ENCODE measurements around the gene RPS6KC1. TPM values are rescaled to one million over a fixed set of nuclear protein-coding genes. Genes with fewer than 3 reads are reported as not detected.
A peak's percentile ranks its signal among the peaks of the same experiment; 100 is the strongest.

RPS6KC1 gene
- total and polyA plus RNA-seq, 2 donors from 2014 or later, result 6.3 to 13.8 TPM

DNA sequence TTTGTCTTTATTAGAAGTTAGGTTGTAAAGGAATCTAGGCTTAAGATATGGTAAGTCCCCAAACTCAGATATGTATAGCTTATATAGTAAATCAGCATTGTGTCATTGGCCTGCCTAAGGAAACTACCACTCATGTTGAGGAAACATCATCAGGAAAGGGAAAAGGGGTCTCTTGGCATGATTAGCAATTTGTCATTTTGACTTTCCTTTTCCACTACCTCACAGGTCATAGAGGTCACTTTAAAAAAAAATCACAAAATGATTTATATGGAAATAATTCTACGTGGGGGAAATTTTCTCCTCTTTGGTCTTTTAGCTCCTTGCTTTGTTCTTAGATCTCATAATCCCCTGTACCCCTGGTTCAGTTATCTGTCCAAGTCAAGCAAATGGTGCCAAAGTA lies 213.5 kb downstream of the RPS6KC1 start:
- H3K4me1 ChIP-seq (ENCODE audit: control insufficient read depth in 2 of 3, insufficient read depth in 2 of 3, low read depth in 1 of 3, low read length in 3 of 3), result no peaks in the 10 kb centered on the region
- intact Hi-C loops (cut with DNase I), result no loop called here
- peak in 1 of 5 donors; percentile 20 for DNase-seq
- TF ChIP-seq CTCF (IDR thresholded peaks at IDR 0.05; ENCODE audit: borderline replicate concordance, extremely low read depth, insufficient read depth), result no peak
- H3K9ac ChIP-seq (ENCODE audit: low read length in 3 of 3), result no peak overlapping the region
- no peaks in the 10 kb centered on the region for H3K27me3 ChIP-seq (ENCODE audit: control insufficient read depth, insufficient read depth, low read length)
- H3K4me3 ChIP-seq (ENCODE audit: low read length in 3 of 3), result no peak overlapping the region
- no peak for FAIRE-seq
- H3K27ac ChIP-seq (ENCODE audit: low read depth in 2 of 2, low read length in 2 of 2), result no peak overlapping the region
- H3K36me3 ChIP-seq (ENCODE audit: control insufficient read depth in 2 of 3, insufficient read depth in 3 of 3, low read length in 3 of 3), result no peaks in the 10 kb centered on the region
- H3K9me3 ChIP-seq (ENCODE audit: control insufficient read depth in 2 of 3, insufficient read depth in 1 of 3, low read length in 3 of 3), result no peaks in the 10 kb centered on the region

DNA sequence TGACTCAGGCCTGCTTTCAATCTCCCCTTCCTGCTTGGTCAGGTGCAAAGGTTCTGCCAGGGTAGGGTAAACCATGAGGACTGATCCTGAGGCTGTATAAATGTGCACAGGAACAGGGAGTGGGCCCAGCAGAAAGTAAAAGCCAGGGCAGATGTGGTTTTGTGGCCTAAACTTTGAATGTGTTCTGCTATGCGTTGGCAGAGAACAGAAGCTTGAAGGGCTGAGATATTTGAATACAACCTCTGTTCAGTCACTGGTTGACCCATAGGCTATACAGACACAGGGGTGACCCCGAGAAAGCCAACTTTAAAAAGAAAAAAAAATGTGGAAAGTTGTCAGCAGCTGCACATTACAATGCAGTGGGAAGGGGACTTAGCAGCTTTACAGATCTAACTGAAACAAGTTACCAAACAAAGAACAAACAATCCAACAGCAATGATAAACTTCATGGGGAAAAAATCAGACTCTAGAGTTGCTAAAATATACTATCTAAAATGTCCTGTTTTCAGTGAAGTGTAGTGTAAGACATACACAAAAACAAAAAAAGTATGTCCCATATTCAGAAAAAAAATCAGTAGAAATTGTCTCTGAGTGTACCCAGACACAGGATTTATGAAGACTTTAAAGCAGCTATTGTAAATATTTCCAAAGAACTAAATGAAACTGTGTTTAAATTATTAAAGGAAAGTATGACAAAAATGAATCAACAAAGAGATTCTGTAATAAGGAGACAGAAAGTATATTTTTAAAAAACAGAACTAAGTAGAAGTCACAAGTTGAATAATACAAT lies 216.1 kb downstream of the RPS6KC1 start:
- no peak for DNase-seq
- TF ChIP-seq CTCF (IDR thresholded peaks at IDR 0.05; ENCODE audit: borderline replicate concordance, extremely low read depth, insufficient read depth), result no peak
- no peaks in the 10 kb centered on the region for H3K36me3 ChIP-seq (ENCODE audit: control insufficient read depth in 2 of 3, insufficient read depth in 3 of 3, low read length in 3 of 3)
- no peak overlapping the region for H3K4me3 ChIP-seq (ENCODE audit: low read length in 3 of 3)
- peak; percentile 30 for FAIRE-seq
- no peak overlapping the region for H3K27ac ChIP-seq (ENCODE audit: low read depth in 2 of 2, low read length in 2 of 2)
- no peak overlapping the region for H3K9ac ChIP-seq (ENCODE audit: low read length in 3 of 3)
- H3K9me3 ChIP-seq (ENCODE audit: control insufficient read depth in 2 of 3, insufficient read depth in 1 of 3, low read length in 3 of 3), result no peaks in the 10 kb centered on the region
- no peaks in the 10 kb centered on the region for H3K4me1 ChIP-seq (ENCODE audit: control insufficient read depth in 2 of 3, insufficient read depth in 2 of 3, low read depth in 1 of 3, low read length in 3 of 3)
- no peaks in the 10 kb centered on the region for H3K27me3 ChIP-seq (ENCODE audit: control insufficient read depth, insufficient read depth, low read length)
- intact Hi-C loops (cut with DNase I), result no loop called here

DNA sequence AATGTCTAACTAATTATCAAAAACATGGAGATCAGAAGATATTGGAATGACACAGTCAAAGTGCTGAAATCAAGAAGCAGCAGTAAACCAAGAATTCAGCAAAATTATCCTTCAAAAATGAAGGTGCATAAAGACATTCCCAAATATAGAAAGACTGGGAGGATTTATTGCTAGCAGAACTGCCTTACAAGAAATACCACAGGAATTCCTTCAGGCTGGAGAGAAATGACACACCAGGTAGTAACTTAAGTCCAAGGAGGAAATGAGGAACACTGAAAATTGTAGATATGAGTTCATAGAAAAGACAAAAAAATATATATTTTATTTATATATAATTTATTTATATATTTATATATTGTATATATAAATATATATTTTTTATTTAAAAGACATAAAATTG lies 217.2 kb downstream of the RPS6KC1 start:
- Histone ChIP-seq H3K27ac (ENCODE audit: low read depth in 2 of 2, low read length in 2 of 2) (no peak overlapping the region), H3K9ac (ENCODE audit: low read length in 3 of 3) (no peak overlapping the region), H3K4me3 (ENCODE audit: low read length in 3 of 3) (no peak overlapping the region), H3K9me3 (ENCODE audit: control insufficient read depth in 2 of 3, insufficient read depth in 1 of 3, low read length in 3 of 3) (no peaks in the 10 kb centered on the region), H3K27me3 (ENCODE audit: control insufficient read depth, insufficient read depth, low read length) (no peaks in the 10 kb centered on the region), H3K4me1 (ENCODE audit: control insufficient read depth in 2 of 3, insufficient read depth in 2 of 3, low read depth in 1 of 3, low read length in 3 of 3) (no peaks in the 10 kb centered on the region), H3K36me3 (ENCODE audit: control insufficient read depth in 2 of 3, insufficient read depth in 3 of 3, low read length in 3 of 3) (no peaks in the 10 kb centered on the region)
- no peak for FAIRE-seq
- intact Hi-C loops (cut with DNase I), result no loop called here
- no peak for TF ChIP-seq CTCF (IDR thresholded peaks at IDR 0.05; ENCODE audit: borderline replicate concordance, extremely low read depth, insufficient read depth)
- no peak for DNase-seq
